Esophagus muscularis mucosa (tissue), 3 donors: ENCODE measurements around the gene KIF23.

Source experiments
- CTCF ChIP-seq, 3 experiments: fragments of 200-600 bp in 2 of 3; fragments of 450-650 bp in 1 of 3; sonication (generic) in 2 of 3; IDR thresholded peaks; one replicate each; pipeline ENCODE4 v1.5.1; 2017 to 2019; ENCODE audit warnings: antibody characterized with exemption in 3 of 3, mild to moderate bottlenecking in 2 of 3, moderate library complexity in 1 of 3
- POLR2A ChIP-seq: fragments of 450-650 bp; IDR thresholded peaks from one replicate; pipeline ENCODE4 v1.6.1; 2017; ENCODE audit warnings: antibody characterized with exemption, moderate library complexity, mild to moderate bottlenecking, low read depth

GRCh38 chr15:69468241-69469121 lies 54.3 kb downstream of the KIF23 start:
- TF ChIP-seq CTCF (IDR thresholded peaks at IDR 0.05) (no peak), POLR2A (no peak)
